Progenitor cell of endocrine pancreas (in vitro differentiated cells): ENCODE measurements around the gene SERINC3. TPM values are rescaled to one million over a fixed set of nuclear protein-coding genes. Genes with fewer than 3 reads are reported as not detected.

Source experiments
- DNase-seq: peaks from one replicate; pipeline ENCODE4 v3.0.0; 2021; ENCODE audit warnings: low spot score; ENCODE audit not compliant: unreplicated experiment
- H3K27ac Mint-ChIP-seq: 2 replicates; pipeline ENCODE4 v1.8.0; 2021; ENCODE audit warnings: mild to moderate bottlenecking, moderate library complexity, mixed read lengths
- H3K27me3 Mint-ChIP-seq: 2 replicates; pipeline ENCODE4 v1.8.0; 2021; ENCODE audit warnings: mixed read lengths
- H3K36me3 Mint-ChIP-seq: 2 replicates; pipeline ENCODE4 v1.8.0; 2022; ENCODE audit warnings: mixed read lengths; ENCODE audit not compliant: insufficient read depth
- H3K4me1 Mint-ChIP-seq: 2 replicates; pipeline ENCODE4 v1.8.0; 2021; ENCODE audit warnings: low read depth, mixed read lengths
- H3K4me3 Mint-ChIP-seq: 2 replicates; pipeline ENCODE4 v1.8.0; 2021; ENCODE audit warnings: low read depth, mild to moderate bottlenecking, moderate library complexity, mixed read lengths
- H3K9me3 Mint-ChIP-seq: 2 replicates; pipeline ENCODE4 v1.8.0; 2021; ENCODE audit warnings: low read depth, mixed read lengths
- total RNA-seq: library from RNA; stranded (reverse); gene quantifications from 2 replicates; pipeline ENCODE4 v1.2.1, GENCODE V29; 2021
- TF ChIP-seq, protein P1 (sequence below): fragments of 200-600 bp; sonication (generic); IDR thresholded peaks from one replicate; pipeline ENCODE4 v1.5.0; 2021; ENCODE audit warnings: antibody characterized with exemption, mild to moderate bottlenecking; ENCODE audit not compliant: unreplicated experiment

SERINC3 gene
- total RNA-seq, 1 donor from 2014 or later: 36.8 TPM

DNA sequence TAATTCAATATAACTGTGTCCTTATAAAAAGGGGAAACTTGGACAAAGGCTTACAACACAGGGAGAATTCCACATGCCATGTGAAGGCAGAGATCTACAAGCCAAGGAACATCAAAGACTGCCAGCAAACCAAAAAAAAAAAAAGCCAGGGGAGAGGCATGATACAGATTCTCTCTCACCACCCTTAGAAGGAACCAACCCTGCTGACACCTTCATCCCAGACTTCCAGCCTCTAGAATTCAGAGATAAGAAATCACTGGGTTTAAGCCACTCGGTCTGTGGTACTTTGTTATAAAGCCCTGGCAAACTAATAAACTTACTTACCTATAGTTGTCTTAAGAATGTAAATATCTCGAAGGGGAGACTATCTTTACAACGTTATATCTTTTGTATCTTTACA, 4.4 kb downstream of the SERINC3 start:
- no peak for DNase-seq
- Mint-ChIP-seq H3K9me3 (no peaks in the 10 kb centered on the region), H3K27me3 (no peaks in the 10 kb centered on the region), H3K4me3 (no peak overlapping the region), H3K4me1 (peaks cover 9% of the 10 kb centered on the region), H3K27ac (no peak overlapping the region), H3K36me3 (peaks cover 4% of the 10 kb centered on the region)
- TF ChIP-seq, protein P1, sequence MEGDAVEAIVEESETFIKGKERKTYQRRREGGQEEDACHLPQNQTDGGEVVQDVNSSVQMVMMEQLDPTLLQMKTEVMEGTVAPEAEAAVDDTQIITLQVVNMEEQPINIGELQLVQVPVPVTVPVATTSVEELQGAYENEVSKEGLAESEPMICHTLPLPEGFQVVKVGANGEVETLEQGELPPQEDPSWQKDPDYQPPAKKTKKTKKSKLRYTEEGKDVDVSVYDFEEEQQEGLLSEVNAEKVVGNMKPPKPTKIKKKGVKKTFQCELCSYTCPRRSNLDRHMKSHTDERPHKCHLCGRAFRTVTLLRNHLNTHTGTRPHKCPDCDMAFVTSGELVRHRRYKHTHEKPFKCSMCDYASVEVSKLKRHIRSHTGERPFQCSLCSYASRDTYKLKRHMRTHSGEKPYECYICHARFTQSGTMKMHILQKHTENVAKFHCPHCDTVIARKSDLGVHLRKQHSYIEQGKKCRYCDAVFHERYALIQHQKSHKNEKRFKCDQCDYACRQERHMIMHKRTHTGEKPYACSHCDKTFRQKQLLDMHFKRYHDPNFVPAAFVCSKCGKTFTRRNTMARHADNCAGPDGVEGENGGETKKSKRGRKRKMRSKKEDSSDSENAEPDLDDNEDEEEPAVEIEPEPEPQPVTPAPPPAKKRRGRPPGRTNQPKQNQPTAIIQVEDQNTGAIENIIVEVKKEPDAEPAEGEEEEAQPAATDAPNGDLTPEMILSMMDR: no peak

DNA sequence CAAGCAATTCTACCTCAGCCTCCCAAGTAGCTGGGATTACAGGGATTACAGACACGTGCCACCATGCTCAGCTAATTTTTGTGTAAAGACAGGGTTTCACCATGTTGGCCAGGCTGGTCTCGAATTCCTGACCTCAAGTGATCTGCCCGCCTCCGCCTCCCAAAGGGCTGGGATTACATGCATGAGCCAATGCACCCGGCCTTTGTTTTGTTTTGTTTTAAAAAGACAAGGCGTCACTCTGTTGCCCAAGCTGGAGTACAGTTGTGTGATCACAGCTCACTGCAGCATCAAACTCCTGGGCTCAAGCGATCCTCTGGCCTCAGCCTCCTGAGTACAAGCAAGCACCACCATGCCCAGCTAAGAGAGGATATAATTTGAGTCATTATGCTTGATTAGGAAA, 5.4 kb downstream of the SERINC3 start:
- Mint-ChIP-seq H3K4me1 (peaks cover 4% of the 10 kb centered on the region), H3K27me3 (no peaks in the 10 kb centered on the region), H3K9me3 (no peaks in the 10 kb centered on the region), H3K4me3 (no peak overlapping the region), H3K36me3 (peaks cover 4% of the 10 kb centered on the region), H3K27ac (no peak overlapping the region)
- no peak for DNase-seq
- TF ChIP-seq, protein P1: no peak

DNA sequence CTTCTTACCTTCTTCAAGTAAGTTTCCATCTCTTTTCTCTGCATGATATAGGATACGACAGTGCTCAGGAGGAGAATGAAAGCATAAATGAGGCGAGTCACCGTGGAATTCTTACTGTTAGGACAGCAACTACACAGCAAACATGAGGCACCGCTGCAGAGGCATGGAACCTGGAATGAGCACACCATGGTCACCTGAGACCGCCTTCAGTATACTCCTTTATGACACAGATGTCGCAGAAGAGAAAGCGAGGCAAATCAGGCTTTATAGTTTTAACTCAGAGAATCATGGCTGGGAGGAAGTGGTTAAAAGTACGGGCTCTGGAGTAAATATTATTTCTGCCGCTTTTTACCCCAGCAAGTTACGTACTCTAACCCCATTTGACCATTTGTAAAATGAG, 8.0 kb downstream of the SERINC3 start:
- Mint-ChIP-seq H3K4me1 (no peaks in the 10 kb centered on the region), H3K36me3 (peaks cover 6% of the 10 kb centered on the region), H3K9me3 (no peaks in the 10 kb centered on the region), H3K4me3 (no peak overlapping the region), H3K27me3 (no peaks in the 10 kb centered on the region), H3K27ac (peak overlapping the region; percentile 67)
- no peak for DNase-seq
- TF ChIP-seq, protein P1: no peak

DNA sequence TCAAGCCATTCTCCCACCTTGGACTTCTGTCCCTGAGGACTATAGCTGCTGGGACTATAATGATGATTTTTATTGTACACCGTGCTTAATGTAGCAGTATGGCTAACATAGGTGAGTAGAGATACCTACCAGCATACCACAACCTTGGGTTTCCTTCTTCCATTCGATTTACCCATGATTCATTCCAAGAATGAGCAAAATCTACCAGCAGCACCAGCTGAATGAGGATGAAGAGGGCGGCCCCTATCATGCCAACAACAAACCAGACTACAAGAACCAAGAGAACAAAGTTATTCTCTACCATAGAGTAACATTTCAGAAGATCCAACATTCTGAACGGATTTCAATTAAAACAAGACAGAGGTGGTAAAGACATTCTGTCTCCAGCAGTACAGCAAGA, 12.1 kb downstream of the SERINC3 start:
- Mint-ChIP-seq H3K36me3 (peaks cover 11% of the 10 kb centered on the region), H3K27me3 (no peaks in the 10 kb centered on the region), H3K4me1 (no peaks in the 10 kb centered on the region), H3K27ac (no peak overlapping the region), H3K4me3 (no peak overlapping the region), H3K9me3 (no peaks in the 10 kb centered on the region)
- DNase-seq: no peak
- TF ChIP-seq, protein P1: no peak

DNA sequence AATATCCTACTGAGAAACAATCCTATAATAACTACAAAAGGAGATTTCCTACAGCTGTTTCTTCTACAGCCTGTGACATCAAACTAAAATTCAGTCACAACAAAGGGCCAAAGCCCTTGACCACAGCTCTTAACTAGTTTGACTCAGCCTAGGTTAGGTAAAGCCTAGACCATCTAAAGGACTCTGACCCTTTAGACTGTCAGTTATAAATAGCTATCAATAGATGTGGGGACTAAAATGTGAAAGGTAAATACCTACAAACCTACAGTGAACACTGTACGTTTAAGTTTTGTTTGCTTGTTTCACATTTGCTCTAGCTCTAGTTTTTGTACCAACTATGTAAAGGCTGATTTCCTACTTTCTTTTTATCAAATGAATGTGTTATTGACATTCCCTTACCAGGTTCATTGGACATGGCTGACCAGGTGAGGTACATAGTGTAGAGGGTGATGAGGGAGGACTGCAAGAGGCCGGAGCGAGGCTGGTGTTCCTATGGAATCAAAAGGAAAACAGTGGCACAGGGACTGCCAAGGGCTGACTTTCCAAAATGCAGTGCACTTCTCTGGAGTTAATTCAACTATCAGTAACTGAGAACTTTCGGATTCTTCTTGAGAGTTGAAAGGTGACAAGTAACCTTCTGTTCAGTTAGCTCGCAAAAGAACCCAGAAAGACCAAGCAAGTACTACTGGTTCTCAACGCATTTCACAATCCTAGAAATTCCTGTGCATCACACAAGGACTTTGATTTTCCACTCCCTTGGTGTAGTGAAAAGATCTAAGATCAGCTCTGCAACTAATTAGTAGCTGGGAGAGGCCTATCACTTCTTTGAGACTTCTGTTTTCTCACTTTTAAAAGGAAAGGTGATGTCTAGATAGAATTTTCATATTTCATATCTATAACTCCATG, 17.2 kb downstream of the SERINC3 start:
- DNase-seq: no peak
- H3K9me3 Mint-ChIP-seq: no peaks in the 10 kb centered on the region
- H3K27ac Mint-ChIP-seq: peak overlapping the region; percentile 84
- H3K4me1 Mint-ChIP-seq: no peaks in the 10 kb centered on the region
- H3K36me3 Mint-ChIP-seq: peaks cover 21% of the 10 kb centered on the region
- no peak overlapping the region for H3K4me3 Mint-ChIP-seq
- TF ChIP-seq, protein P1: no peak
- no peaks in the 10 kb centered on the region for H3K27me3 Mint-ChIP-seq
